Occipital lobe (tissue), 2 donors: ENCODE measurements around the gene NBPF4. TPM values are rescaled to one million over a fixed set of nuclear protein-coding genes. Genes with fewer than 3 reads are reported as not detected.
"Not testable (repeated sequence)": the region's sequence is repeated elsewhere in the genome, so short reads cannot be mapped to it uniquely, and the experiment has no call there.

Source experiments
- DNase-seq: peaks from one replicate; lab custom pipeline; 2025; lab: John Stamatoyannopoulos, UW
- total RNA-seq: library from RNA; depleted of rRNA; stranded (reverse); fragments of >200 nt; gene quantifications from one replicate; pipeline ENCODE4 v1.2.3, GENCODE V29; 2014

The NBPF4 gene
- total RNA-seq, 1 donor from 2014 or later, result 0.16 TPM

DNA sequence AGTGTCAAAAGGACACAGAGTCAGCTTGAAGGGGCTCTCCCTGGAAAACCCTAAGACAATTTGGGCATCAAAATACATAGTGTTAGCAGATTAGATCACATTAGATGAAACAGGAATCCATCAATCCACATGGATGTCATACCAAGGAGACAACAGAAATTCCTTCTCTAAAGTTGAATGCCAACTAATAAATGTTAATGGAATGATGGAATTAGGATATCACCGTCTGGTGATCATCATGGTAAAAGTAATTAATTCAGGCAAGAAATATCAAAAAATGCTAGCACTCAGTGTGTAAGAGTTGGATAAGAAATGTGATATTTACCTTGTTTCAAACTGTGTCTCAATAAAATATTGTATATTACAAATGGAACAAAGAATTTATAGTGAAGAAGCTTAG lies 32.9 kb downstream of the NBPF4 start:
- no peak for DNase-seq

DNA sequence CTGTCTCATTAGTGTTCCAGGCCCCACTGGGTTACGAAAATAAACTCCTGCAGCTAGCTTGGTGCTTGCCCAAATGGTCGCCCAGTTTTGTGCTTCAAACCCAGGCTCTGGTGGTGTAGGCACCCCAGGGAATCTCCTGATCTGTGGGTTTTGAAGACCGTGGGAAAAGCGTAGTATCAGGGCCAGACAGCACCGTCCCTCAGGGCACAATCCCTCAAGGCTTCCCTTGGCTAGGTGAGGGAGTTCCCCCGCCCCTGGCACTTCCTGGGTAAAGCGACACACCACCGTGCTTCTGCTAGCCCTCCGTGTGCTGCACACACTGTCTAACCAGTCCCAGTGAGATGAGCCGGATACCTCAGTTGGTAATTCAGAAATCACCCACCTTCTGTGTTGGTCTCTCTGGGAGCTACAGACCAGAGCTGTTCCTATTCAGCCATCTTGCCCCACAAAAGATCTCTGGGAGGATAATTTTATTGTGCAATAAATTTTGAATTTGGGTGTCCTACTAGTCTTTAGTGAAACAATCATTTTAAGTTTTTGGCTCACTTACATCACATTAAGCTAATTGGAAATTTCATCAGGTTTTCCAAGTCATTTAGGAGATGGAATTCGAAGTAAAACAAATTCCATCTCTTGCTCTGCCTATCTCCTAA lies 34.3 kb downstream of the NBPF4 start:
- no peak for DNase-seq

DNA sequence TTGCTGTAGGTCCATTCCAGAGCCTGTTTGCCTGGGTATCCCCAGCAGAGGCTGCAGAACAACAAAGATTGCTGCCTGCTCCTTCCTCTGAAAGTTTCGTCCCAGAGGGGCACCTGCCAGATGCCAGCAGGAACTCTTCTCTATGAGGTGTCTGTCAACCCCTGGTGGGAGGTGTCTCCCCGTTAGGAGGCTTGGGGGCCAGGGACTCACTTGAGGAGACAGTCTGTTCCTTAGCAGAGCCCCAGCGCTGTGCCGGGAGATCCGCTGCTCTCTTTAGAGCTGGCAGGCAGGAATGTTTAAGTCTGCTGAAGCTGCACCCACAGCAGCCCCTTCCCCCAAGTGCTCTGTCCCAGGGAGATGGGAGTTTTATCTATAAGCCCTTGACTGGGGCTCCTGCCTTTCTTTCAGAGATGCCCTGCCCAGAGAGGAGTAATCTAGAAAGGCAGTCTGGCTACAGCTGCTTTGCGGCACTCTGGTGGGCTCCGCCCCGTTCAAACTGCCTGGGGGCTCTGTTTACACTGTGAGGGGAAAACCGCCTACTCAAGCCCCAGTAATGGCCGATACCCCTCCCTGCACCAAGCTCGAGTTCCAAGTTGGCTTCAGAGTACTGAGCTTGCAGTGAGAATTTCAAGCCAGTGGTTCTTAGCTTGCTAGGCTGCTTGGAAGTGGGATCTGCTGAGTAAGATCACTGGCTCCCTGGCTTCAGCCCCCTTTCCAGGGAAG lies 35.0 kb downstream of the NBPF4 start:
- DNase-seq, result no peak

DNA sequence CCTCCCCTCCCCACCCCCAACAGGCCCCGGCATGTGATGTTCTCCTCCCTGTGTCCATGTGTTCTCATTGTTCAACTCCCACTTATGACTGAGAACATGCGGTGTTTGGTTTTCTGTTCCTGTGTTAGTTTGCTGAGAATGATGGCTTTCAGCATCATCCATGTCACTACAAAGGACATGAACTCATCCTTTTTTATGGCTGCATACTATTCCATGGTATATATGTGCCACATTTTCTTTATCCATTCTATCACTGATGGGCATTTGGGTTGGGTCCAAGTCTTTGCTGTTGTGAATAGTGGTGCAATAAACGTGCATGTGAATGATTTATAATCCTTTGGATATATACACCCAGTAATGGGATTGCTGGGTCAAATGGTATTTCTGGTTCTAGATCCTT lies 40.3 kb downstream of the NBPF4 start:
- not testable (repeated sequence) for DNase-seq

DNA sequence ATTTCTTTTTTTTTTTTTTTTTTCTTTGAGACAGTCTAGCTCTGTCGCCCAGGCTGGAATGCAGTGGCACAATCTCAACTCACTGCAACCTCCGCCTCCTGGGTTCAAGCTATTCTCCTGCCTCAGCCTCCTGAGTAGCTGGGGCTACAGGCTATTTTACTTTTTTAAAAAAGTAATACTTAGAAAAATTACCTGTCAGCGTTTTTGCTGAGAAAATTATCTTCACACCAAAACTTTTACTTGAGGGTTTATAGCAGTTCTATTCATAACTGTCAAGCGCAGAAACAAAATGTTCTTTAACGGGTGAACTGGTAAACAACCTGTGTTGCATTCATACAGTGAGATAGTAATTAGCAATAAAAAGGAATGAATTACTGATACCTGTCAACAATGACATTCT lies 42.2 kb downstream of the NBPF4 start:
- DNase-seq, result no peak

DNA sequence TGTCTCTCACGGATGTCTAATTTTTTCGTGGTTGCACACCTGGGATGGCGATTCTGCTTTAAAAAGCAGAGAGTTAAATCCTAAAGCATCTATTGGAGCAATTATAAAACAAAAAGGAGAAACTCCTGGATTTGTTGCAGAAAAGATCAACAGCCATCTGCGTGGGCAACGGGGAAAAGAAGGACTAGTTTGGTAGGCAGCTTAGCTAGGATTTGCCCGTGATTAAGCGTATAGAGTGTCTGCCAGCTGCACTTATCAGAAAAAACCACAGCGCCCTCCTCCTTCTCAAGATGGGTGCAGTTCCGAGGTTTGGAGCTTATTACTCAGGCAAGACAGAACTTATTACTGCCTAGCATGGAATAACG lies 43.2 kb downstream of the NBPF4 start:
- DNase-seq, result peak; percentile 39

DNA sequence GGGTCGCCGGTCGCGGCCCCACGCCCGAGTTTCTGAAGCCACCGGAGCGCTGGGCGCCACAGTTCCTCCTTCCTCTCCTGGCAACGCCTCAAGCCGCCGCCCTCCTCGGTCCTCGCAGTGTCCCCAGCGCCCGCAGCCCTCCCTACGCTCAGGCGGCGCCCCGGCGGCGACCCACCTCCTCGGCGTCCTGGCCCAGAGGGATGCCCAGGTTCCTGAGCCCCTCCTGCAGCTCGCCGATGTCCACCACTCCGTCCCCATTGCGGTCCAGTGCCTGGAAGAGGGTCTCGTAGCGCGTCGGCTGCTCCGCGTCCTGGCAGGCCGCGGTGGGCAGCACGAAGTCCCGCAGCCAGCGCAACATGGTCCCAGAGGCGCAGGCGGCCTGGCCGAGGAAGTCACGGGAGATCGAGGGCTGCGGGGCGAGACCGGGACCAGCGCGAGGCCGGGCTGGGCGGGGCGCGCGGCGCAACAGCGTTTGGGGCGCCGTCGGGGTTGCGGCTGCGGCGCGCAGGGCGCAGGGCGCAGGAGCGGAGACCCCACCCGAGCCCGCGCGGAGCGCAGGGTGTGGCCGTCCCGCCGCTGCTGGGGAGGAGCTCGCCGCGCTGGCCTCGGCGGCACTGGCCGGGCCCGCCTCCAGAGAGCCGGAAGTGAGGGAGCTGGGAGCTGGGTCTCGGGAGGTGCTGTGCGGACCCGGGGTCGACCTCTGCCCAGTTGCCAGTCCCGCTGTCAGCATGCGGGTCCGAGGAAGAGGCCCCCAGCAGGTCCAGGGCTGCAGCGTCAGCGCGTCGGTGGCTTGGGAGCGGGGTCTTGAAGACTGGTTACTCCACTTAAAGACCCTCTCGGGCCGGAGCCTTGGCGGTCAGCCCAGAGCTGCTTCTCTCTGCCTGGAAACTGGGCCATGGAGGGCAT lies 43.8 kb downstream of the NBPF4 start, which contains the start of gene SLC25A24:
Gene SLC25A24 (minus strand): TSS at position 563 of the 906 bp plus-strand sequence. CDS start 205 bp downstream, at position 358.
- peak; percentile 77 for DNase-seq

DNA sequence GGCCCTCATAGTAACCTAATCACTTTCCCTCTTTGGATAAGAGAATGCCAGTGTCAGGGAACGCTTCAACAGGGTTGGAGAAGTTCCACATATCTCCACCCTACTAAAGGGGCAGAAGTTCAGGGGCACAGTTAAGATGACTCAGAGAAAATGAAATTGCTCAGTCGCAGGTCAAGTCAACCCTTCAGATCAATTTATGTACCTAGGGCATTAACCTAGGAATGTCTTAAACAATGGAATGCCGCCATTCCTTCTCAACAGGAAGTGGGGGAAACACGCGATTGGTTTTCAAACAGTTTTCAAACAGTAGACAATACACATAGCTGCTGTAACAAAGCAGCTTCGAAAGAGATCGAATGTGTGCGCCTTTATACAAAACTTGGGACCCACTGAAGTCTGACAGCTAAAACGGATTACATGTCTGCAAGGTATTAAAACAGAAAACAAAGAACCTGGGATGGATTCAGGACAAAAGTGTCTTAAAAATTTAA lies 44.6 kb downstream of the NBPF4 start:
- DNase-seq, result no peak

DNA sequence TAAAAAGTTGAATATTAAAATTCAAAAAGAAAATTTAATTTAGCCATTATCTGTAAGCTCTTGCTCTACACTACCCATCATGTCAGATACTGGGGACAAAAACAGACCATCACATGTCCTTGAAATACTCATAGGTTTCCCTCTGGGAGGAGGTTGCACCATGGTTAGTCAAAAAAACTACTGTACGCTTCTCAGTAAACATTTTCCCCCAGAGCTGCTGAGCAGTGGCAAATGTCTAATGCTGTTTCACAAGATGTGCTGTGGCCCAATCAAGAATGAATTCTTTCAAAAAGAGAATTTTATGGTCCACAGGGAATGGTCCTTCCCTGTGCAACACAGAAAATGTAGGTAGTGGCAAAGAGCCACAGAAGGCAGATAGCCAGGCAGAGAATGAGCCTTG lies 49.8 kb downstream of the NBPF4 start:
- DNase-seq, result no peak

DNA sequence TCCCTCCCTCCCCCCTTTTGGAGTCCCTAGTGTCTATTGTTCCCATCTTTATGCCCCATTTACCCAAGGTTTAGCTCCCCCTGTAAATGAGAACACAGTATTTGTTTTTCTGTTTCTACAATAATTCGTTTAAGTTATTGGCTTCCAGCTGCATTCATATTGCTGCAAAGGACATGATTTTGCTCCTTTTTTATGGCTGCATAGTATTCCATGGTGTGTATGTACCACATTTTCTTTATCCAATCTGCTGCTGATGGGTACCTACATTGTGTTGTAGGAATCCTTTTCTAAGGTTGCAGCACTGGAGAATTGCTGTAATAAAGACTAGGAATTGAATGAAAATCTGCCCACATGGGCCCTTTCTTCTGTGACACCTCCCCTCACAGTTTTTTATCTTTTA lies 50.5 kb downstream of the NBPF4 start:
- no peak for DNase-seq

DNA sequence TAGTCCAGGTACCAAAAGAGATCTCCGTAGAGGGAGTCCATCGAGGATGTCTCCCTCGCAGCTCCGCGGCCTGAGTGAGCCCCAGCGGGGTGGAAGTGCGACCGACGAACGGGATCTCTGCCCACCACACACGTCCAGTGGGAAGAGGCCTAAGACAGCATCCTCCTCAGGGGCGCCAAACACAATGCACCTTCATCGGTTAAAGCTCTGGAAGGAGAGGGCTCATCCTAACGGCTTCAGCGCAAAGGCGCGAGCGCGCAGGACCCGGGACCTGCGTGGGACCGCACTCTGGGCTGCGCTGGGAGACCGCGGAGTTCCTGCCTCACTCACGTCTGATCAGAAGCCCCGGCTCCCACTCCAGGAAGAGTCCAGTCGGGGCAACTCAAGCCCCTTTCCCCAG lies 51.3 kb downstream of the NBPF4 start:
- DNase-seq, result no peak

DNA sequence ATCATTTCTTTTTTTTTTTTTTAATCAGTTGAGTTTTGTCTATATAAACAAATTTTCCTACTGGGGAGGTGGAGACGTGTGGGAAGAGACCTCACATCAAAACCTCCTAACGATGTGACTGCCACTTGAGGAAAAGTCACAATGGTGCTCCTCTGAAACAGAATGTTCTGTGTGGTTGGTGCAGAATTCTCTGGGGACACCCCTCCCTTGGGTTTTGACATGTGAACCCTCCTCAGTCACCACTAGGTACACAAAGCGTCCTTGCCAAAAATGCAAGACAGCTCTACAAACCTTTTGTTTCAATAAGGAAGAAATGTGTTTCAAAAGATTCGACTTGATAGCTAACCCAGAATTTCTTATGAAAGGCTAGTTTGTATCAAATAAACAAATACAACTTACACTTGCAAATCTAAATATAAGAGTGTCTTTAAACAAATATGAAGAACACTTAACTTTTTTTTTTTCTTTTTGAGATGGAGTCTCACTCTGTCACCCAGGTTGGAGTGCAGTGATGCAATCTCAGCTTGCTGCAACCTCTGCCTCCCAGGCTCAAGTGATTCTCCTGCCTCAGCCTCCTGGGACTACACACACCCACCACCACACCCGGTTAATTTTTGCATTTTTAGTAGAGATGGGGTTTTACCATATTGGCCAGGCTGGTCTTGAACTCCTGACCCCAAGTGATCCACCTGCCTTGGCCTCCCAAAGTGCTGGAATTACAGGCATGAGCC lies 53.0 kb downstream of the NBPF4 start:
- no peak for DNase-seq

DNA sequence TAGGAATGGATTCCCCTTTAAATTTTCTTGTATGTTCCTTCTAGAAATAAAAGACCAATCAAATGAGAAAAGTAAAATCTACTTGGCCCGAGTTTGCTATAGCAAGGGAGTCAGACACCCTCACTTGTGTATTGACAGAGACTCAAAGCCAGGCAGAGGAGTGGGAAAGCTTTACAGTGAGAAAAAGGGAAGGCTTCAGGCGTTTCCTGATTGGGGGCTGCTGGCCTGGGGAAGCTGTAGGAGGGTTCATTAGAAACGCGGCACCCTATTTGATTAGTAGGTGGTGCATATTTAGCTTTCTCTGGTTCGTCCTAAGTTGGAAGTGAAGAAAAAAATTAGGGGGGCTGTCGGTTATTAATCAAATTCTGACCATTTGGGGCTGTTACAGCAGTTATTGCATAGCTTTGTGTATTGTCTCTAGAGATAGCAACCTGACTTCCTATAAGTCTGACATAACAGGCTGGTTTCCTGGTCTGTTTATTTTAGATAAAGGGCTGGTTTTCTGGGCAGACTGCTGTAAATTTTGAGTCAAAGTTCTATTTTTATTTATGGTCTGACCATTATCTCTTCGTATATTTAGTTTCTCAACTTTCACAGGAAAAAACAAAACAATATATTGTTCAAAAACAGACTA lies 53.8 kb downstream of the NBPF4 start:
- DNase-seq, result no peak

DNA sequence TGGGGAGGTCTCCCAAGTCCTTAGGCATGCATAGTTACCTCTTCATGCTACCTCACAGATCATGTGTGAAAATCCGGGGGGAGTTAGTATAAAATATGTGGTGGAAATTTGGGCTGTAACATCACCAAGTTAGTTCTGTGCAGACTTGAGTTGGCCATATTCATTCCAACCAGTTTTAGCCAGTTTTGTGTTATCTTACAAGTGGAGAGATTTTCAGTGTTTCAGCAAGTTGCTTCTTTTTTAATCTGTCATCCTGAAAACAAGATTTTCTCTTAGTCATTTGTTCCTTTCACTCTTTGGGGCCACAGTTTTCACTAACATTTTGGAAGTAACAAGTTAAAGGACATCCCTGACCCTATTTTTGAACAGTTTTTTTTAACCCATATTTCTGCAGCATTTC lies 55.1 kb downstream of the NBPF4 start:
- DNase-seq, result no peak

DNA sequence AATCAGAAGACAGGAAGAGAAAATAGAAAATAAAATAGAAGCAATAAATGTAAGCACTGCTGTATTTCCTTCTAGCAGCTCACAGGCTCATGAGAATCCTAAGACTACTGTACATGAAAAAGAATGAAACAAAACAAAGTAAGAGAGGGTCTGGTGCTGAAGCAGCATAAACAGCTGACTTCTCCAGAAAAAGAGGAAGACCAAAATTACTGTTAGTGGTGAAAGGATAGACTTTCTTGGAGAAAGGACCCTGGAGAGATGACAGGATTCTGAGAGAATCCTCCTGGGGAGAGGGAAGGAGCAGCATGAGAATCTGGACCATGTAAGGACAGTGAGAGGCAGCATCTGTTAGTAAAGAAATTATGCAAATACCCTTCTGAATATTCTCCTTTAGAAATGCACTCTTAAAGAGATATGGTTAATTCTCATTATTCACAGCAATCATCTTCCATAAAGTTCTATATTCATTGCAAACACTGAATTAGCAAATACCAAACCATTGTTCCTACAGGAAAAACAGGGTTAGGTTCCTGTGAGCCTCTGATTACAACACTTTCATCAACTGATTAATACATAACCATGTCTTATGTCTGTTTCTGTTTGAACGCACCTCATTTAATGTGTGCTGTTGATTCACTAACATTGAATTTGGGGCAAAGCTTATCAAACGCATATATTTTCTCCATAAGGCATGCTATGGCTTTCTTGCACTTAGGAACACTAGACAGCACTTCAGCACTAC lies 60.7 kb downstream of the NBPF4 start:
- no peak for DNase-seq

DNA sequence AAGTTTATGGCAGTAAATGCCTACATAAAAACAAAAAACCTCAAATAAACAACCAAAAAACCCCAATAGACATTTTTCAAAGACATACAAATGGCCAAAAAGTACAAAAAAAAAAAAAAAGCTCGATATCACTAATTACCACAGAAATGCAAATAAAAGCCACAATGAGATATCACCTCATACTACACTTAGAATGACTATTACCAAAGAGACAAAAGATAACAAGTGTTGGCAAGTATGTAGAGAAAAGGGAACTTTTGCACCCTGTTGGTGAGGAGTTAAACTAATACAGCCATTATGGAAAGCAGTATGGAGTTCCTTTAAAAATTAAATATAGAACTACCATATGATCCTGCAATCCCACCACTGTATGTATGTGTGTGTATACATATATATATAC lies 64.9 kb downstream of the NBPF4 start:
- no peak for DNase-seq
